ENCODE data around the gene PIK3R2. TPM values are rescaled to one million over a fixed set of nuclear protein-coding genes. Genes with fewer than 3 reads are reported as not detected.
"Not testable (repeated sequence)": the region's sequence is repeated elsewhere in the genome, so short reads cannot be mapped to it uniquely, and the experiment has no call there.

The PIK3R2 gene
- total and polyA plus RNA-seq, 2 experiments from 2014 or later: 8.5 to 66.6 TPM

DNA sequence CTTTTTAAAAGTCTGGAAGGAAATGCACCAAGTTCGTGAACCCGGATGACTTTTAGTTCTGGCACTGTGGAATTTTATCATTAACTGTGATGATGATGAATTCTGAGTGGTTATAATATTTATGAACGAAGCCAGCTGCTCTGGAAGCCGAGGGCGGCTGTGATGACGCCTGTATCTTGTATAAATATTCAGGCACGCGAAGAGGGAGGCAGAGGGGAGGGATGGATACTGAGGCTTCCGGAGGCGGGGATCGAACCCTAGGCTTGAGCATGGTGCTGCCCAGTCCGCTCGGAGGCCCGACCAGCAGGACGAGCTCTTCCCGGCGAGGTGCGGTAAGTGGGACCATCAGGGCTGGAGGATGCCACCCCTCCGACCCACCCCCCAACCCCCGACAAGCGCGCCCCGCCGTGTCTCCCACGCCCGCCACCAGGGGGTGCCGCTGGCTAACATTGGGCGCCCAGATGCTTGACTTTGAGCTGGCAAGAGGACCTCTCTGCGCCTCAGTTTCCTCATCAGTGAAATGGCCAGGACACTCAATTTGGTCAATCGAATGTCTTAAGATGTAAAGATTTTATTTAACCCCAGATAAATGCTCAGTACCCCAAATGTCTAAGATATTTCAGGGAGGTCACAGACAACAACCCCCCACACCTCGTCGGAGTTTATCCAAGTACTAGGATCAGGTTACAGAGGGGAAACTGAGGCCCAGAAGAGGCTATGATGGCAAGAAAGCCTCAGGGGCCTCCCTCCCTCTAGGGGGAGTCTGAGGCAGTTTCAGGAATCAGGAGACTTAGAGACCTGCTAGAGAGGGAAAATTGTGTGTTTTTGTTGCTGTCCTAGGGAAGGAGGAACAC is 55.4 kb downstream of the PIK3R2 start:
- H3K36me3 Mint-ChIP-seq (ENCODE audit: low read depth): no peaks in the 10 kb centered on the region
- no peak overlapping the region; the same call in 2 of the 3 replicates for H3K4me3 Mint-ChIP-seq
- Histone ChIP-seq H3K4me1 (ENCODE audit: insufficient read depth) (peaks cover 11% of the 10 kb centered on the region), H3K79me2 (replicated peaks; ENCODE audit: insufficient read depth) (no peaks in the 10 kb centered on the region), H3K27me3 (ENCODE audit: insufficient read depth) (no peaks in the 10 kb centered on the region), H2AFZ (no peak overlapping the region), H3F3A (replicated peaks; ENCODE audit: low read depth) (peaks cover 20% of the 10 kb centered on the region), H3K4me2 (peak overlapping the region; percentile 21; the same call in 1 of the 2 replicates), H3K36me3 (ENCODE audit: insufficient read depth) (no peaks in the 10 kb centered on the region), H3K27ac (ENCODE audit: low read depth) (no peak overlapping the region), H4K20me1 (replicated peaks; ENCODE audit: insufficient read depth) (no peaks in the 10 kb centered on the region), H3K9me2 (ENCODE audit: insufficient read depth) (no peaks in the 10 kb centered on the region), H3K4me3 (no peak overlapping the region)
- DNase-seq (ENCODE audit: low spot score) (peak; percentile 80), ATAC-seq (no peak; the same call in 2 of the 3 replicates)
- peaks cover 15% of the 10 kb centered on the region for H3K4me1 Mint-ChIP-seq
- no peak overlapping the region for H3K27ac Mint-ChIP-seq
- TF ChIP-seq, protein P1, sequence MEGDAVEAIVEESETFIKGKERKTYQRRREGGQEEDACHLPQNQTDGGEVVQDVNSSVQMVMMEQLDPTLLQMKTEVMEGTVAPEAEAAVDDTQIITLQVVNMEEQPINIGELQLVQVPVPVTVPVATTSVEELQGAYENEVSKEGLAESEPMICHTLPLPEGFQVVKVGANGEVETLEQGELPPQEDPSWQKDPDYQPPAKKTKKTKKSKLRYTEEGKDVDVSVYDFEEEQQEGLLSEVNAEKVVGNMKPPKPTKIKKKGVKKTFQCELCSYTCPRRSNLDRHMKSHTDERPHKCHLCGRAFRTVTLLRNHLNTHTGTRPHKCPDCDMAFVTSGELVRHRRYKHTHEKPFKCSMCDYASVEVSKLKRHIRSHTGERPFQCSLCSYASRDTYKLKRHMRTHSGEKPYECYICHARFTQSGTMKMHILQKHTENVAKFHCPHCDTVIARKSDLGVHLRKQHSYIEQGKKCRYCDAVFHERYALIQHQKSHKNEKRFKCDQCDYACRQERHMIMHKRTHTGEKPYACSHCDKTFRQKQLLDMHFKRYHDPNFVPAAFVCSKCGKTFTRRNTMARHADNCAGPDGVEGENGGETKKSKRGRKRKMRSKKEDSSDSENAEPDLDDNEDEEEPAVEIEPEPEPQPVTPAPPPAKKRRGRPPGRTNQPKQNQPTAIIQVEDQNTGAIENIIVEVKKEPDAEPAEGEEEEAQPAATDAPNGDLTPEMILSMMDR (conservative IDR thresholded peaks at IDR 0.05; ENCODE audit: low read depth in 2 of 2): peak; percentile 67 to 81
- no peak for TF ChIP-seq ZNF331 (CRISPR knock-in tag; IDR thresholded peaks at IDR 0.05; ENCODE audit: low read depth)
- no peak for TF ChIP-seq ZNF114 (CRISPR knock-in tag; IDR thresholded peaks at IDR 0.05)
- H3K9me3 Mint-ChIP-seq: no peaks in the 10 kb centered on the region
- peaks cover 16% of the 10 kb centered on the region for H3K27me3 Mint-ChIP-seq (ENCODE audit: insufficient read depth, low read depth, poor library complexity)

DNA sequence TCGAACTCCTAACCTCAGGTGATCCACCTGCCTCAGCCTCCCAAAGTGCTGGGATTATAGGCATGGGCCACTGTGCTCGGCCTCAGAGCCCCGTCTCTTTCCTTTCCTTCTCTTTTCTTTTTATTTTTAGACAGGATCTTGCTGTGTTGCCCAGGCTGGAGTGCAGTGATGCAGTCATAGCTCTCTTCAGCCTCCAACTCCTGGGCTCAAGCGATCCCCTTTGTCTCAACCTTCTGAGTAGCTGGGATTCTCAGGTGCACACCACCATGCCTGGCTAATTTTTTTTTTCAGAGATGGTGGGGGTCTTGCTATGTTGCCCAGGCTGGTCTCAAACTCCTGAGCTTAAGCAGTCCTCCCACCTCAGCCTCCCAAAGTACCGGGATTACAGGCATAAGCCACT is 56.9 kb downstream of the PIK3R2 start:
- Histone ChIP-seq H3F3A (replicated peaks; ENCODE audit: low read depth) (peaks cover 14% of the 10 kb centered on the region), H3K4me1 (ENCODE audit: insufficient read depth) (peaks cover 11% of the 10 kb centered on the region)
- not testable (repeated sequence) for H3K4me3 ChIP-seq; H3K36me3 Mint-ChIP-seq (ENCODE audit: low read depth); ATAC-seq; H3K27ac ChIP-seq (ENCODE audit: low read depth); H3K9me3 Mint-ChIP-seq; H3K27ac Mint-ChIP-seq; H3K4me3 Mint-ChIP-seq; H3K27me3 ChIP-seq (ENCODE audit: insufficient read depth); H3K9me2 ChIP-seq (ENCODE audit: insufficient read depth); H3K79me2 ChIP-seq (replicated peaks; ENCODE audit: insufficient read depth); H3K4me2 ChIP-seq; H2AFZ ChIP-seq; DNase-seq (ENCODE audit: low spot score); H4K20me1 ChIP-seq (replicated peaks; ENCODE audit: insufficient read depth); H3K36me3 ChIP-seq (ENCODE audit: insufficient read depth)
- Mint-ChIP-seq H3K4me1 (peaks cover 15% of the 10 kb centered on the region), H3K27me3 (ENCODE audit: insufficient read depth, low read depth, poor library complexity) (peaks cover 10% of the 10 kb centered on the region)

GRCh38 chr19:18211683-18212082 is 58.7 kb downstream of the PIK3R2 start:
- Mint-ChIP-seq H3K4me1 (peaks cover 9% of the 10 kb centered on the region; the same call in 2 of the 3 replicates), H3K27ac (no peak overlapping the region), H3K27me3 (ENCODE audit: insufficient read depth, low read depth, poor library complexity) (peaks cover 9% of the 10 kb centered on the region), H3K36me3 (ENCODE audit: low read depth) (no peaks in the 10 kb centered on the region), H3K9me3 (no peaks in the 10 kb centered on the region), H3K4me3 (no peak overlapping the region)
- ATAC-seq (no peak), DNase-seq (ENCODE audit: low spot score) (no peak)
- no peak overlapping the region for H3K4me2 ChIP-seq
- H3K36me3 ChIP-seq (ENCODE audit: insufficient read depth): no peaks in the 10 kb centered on the region
- H3K9me2 ChIP-seq (ENCODE audit: insufficient read depth): no peaks in the 10 kb centered on the region
- no peaks in the 10 kb centered on the region for H4K20me1 ChIP-seq (replicated peaks; ENCODE audit: insufficient read depth)
- no peaks in the 10 kb centered on the region; the same call in none of the 2 replicates for H3K4me1 ChIP-seq (ENCODE audit: insufficient read depth)
- H3K27ac ChIP-seq (ENCODE audit: low read depth): no peak overlapping the region
- no peaks in the 10 kb centered on the region for H3K27me3 ChIP-seq (ENCODE audit: insufficient read depth)
- no peak overlapping the region for H2AFZ ChIP-seq
- H3K79me2 ChIP-seq (replicated peaks; ENCODE audit: insufficient read depth): no peaks in the 10 kb centered on the region
- H3K4me3 ChIP-seq: no peak overlapping the region
- 0 out of 2 replicates have a peak, but pooled peaks cover 7% of the 10 kb centered on the region for H3F3A ChIP-seq (replicated peaks; ENCODE audit: low read depth)
- TF ChIP-seq ETS1 (IDR thresholded peaks at IDR 0.05): no peak
- TF ChIP-seq NANOG (IDR thresholded peaks at IDR 0.05; ENCODE audit: borderline replicate concordance): no peak
- no peak for TF ChIP-seq STAT1 (IDR thresholded peaks at IDR 0.05; ENCODE audit: unreplicated experiment)
- TF ChIP-seq JUNB (IDR thresholded peaks at IDR 0.05; ENCODE audit: unreplicated experiment): no peak
- no peak for TF ChIP-seq CREB1 (CRISPR knock-in tag; IDR thresholded peaks at IDR 0.05; ENCODE audit: low read depth)

Data from GM23338 (cell line).